ENCODE results near the gene MINAR1. TPM values are rescaled to one million over a fixed set of nuclear protein-coding genes. Genes with fewer than 3 reads are reported as not detected.

The MINAR1 gene
- total and polyA plus RNA-seq, 9 donors = 0.12 to 0.62 (median 0.23) TPM

GRCh38 chr15:79454063-79454462 lies 21.9 kb downstream of the MINAR1 start:
- Histone ChIP-seq H3K27me3 (no peaks in the 10 kb centered on the region), H3K27ac (no peak overlapping the region), H3K4me1 (ENCODE audit: insufficient read depth) (no peaks in the 10 kb centered on the region), H3K36me3 (no peaks in the 10 kb centered on the region), H3K9me3 (no peaks in the 10 kb centered on the region), H3K4me3 (no peak overlapping the region)
- intact Hi-C loops (cut with DNase I) = no loop called here
- TF ChIP-seq EP300 (IDR thresholded peaks at IDR 0.05) (no peak), POLR2A (IDR thresholded peaks at IDR 0.05) (no peak)
- TF ChIP-seq, protein P1, sequence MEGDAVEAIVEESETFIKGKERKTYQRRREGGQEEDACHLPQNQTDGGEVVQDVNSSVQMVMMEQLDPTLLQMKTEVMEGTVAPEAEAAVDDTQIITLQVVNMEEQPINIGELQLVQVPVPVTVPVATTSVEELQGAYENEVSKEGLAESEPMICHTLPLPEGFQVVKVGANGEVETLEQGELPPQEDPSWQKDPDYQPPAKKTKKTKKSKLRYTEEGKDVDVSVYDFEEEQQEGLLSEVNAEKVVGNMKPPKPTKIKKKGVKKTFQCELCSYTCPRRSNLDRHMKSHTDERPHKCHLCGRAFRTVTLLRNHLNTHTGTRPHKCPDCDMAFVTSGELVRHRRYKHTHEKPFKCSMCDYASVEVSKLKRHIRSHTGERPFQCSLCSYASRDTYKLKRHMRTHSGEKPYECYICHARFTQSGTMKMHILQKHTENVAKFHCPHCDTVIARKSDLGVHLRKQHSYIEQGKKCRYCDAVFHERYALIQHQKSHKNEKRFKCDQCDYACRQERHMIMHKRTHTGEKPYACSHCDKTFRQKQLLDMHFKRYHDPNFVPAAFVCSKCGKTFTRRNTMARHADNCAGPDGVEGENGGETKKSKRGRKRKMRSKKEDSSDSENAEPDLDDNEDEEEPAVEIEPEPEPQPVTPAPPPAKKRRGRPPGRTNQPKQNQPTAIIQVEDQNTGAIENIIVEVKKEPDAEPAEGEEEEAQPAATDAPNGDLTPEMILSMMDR (IDR thresholded peaks at IDR 0.05) = no peak
- no peak for DNase-seq
- 79 to 83% (median 83%) methylated on average over 3 of the region's 3 CpGs for WGBS, 3 donors

DNA sequence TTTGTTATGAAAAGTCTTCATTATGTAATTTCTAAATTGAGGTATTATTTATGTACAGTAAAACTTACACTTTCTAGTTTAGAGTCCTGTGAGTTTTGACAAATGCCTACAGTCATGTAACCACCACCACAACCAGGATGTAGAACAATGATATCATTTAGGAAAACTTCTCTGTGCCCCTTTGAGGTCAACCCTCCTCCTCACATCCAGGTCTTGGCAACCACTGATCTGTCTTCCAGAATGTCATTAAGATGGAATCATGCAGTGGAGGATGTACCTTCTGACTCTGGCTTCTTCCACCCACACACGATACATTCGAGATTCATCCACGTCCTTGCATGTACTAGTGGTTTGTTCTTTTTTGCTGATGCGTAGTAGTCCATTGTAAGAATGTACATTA lies 23.2 kb downstream of the MINAR1 start:
- intact Hi-C loops (cut with DNase I) = no loop called here
- H3K27ac ChIP-seq = no peak overlapping the region
- no peaks in the 10 kb centered on the region for H3K4me1 ChIP-seq (ENCODE audit: insufficient read depth)
- WGBS, 3 donors = 86 to 91% (median 88%) methylated on average over 4 of the region's 4 CpGs
- H3K36me3 ChIP-seq = no peaks in the 10 kb centered on the region
- no peak overlapping the region for H3K4me3 ChIP-seq
- no peak for DNase-seq
- no peaks in the 10 kb centered on the region for H3K27me3 ChIP-seq
- no peaks in the 10 kb centered on the region for H3K9me3 ChIP-seq
- TF ChIP-seq, protein P1 (IDR thresholded peaks at IDR 0.05) = no peak
- TF ChIP-seq POLR2A (IDR thresholded peaks at IDR 0.05) = no peak
- no peak for TF ChIP-seq EP300 (IDR thresholded peaks at IDR 0.05)

- no peak overlapping the region for H3K4me3 ChIP-seq
- DNase-seq = no peak
- TF ChIP-seq, protein P1 (IDR thresholded peaks at IDR 0.05) = no peak
- TF ChIP-seq EP300 (IDR thresholded peaks at IDR 0.05) (no peak), POLR2A (IDR thresholded peaks at IDR 0.05) (no peak)
- H3K9me3 ChIP-seq = no peaks in the 10 kb centered on the region
- no peak overlapping the region for H3K27ac ChIP-seq
- H3K4me1 ChIP-seq (ENCODE audit: insufficient read depth) = no peaks in the 10 kb centered on the region
- intact Hi-C loops (cut with DNase I) = no loop called here
- no peaks in the 10 kb centered on the region for H3K27me3 ChIP-seq
- H3K36me3 ChIP-seq = no peaks in the 10 kb centered on the region
- WGBS, 3 donors = 80 to 85% (median 82%) methylated on average over 6 of the region's 6 CpGs
Observed at GRCh38 chr15:79455943-79456342, 23.8 kb downstream of the MINAR1 start.

- Histone ChIP-seq H3K9me3 (no peaks in the 10 kb centered on the region), H3K27me3 (no peaks in the 10 kb centered on the region), H3K36me3 (no peaks in the 10 kb centered on the region), H3K4me1 (ENCODE audit: insufficient read depth) (no peaks in the 10 kb centered on the region), H3K4me3 (no peak overlapping the region), H3K27ac (no peak overlapping the region)
- intact Hi-C loops (cut with DNase I) = no loop called here
- TF ChIP-seq, protein P1 (IDR thresholded peaks at IDR 0.05) = no peak
- TF ChIP-seq EP300 (IDR thresholded peaks at IDR 0.05) = no peak
- TF ChIP-seq POLR2A (IDR thresholded peaks at IDR 0.05) = no peak
- WGBS, 3 donors = 87 to 91% (median 89%) methylated on average over 6 of the region's 6 CpGs
- no peak for DNase-seq
Observed at GRCh38 chr15:79458491-79458890, 26.4 kb downstream of the MINAR1 start.

Data from ovary (tissue), 9 donors.